Caco-2 (cell line): ENCODE data around the gene NOP14. TPM values are rescaled to one million over a fixed set of nuclear protein-coding genes. Genes with fewer than 3 reads are reported as not detected.
A peak's percentile ranks its signal among the peaks of the same experiment; 100 is the strongest.
"Not testable (repeated sequence)": the region's sequence is repeated elsewhere in the genome, so short reads cannot be mapped to it uniquely, and the experiment has no call there.

Experiments used
- BruUV-seq: library from RNA; stranded (reverse); fragments of 400-500 nt; replicated peaks from 2 replicates; lab custom pipeline; 2021; lab: Mats Ljungman, UMichigan
- CTCF ChIA-PET: fragments of 300-600 bp; sonication (Branson Sonifier 250); formaldehyde crosslinking; loops from one replicate; lab custom pipeline; 2022; ENCODE audit warnings: antibody characterized with exemption; lab: Charles Lee
- POLR2A ChIA-PET: fragments of 300-600 bp; sonication (Branson Sonifier 250); formaldehyde crosslinking; loops from one replicate; lab custom pipeline; 2022; ENCODE audit warnings: antibody characterized with exemption; lab: Charles Lee
- DNase-seq, 2 experiments: peaks; one replicate each; pipeline versions ENCODE4 v3.0.0 to v3.0.0-alpha.2; 2020 to 2022
- H3K27me3 ChIP-seq: replicated peaks from 2 replicates; pipeline ENCODE4 v1.6.0; 2011; ENCODE audit warnings: low read length; ENCODE audit not compliant: control insufficient read depth, insufficient read depth
- H3K36me3 ChIP-seq: 2 replicates; pipeline ENCODE4 v1.5.1; 2011; ENCODE audit warnings: low read length; ENCODE audit not compliant: control insufficient read depth, insufficient read depth
- H3K4me1 ChIP-seq: fragments of 250-450 bp; sonication (Bioruptor Pico); 2 replicates; pipeline ENCODE4 v1.5.1; 2020; ENCODE audit warnings: mild to moderate bottlenecking
- H3K4me3 ChIP-seq: 2 replicates; pipeline ENCODE4 v1.5.1; 2011; ENCODE audit warnings: low read depth, mild to moderate bottlenecking, control low read depth, low read length
- H3K9me3 ChIP-seq: fragments of 250-450 bp; sonication (Bioruptor Pico); 2 replicates; pipeline ENCODE4 v1.5.1; 2020; ENCODE audit warnings: mild to moderate bottlenecking, moderate library complexity
- H3K27ac Mint-ChIP-seq: one replicate; pipeline ENCODE4 v1.8.0; 2022; ENCODE audit warnings: mixed read lengths; ENCODE audit not compliant: unreplicated experiment
- H3K27me3 Mint-ChIP-seq: one replicate; pipeline ENCODE4 v1.8.0; 2022; ENCODE audit warnings: mixed read lengths; ENCODE audit not compliant: insufficient read depth, unreplicated experiment
- H3K36me3 Mint-ChIP-seq: one replicate; pipeline ENCODE4 v1.8.0; 2022; ENCODE audit warnings: mild to moderate bottlenecking, mixed read lengths; ENCODE audit not compliant: insufficient read depth, unreplicated experiment
- H3K4me1 Mint-ChIP-seq: one replicate; pipeline ENCODE4 v1.8.0; 2022; ENCODE audit warnings: low read depth, mixed read lengths; ENCODE audit not compliant: unreplicated experiment
- H3K4me3 Mint-ChIP-seq: one replicate; pipeline ENCODE4 v1.8.0; 2022; ENCODE audit warnings: mild to moderate bottlenecking, moderate library complexity, mixed read lengths; ENCODE audit not compliant: unreplicated experiment
- H3K9me3 Mint-ChIP-seq: one replicate; pipeline ENCODE4 v1.8.0; 2022; ENCODE audit warnings: mixed read lengths; ENCODE audit not compliant: unreplicated experiment
- intact Hi-C: fragments of 100-400 bp; cut with micrococcal nuclease; formaldehyde crosslinking; loops from one replicate; pipeline ENCODE4 v1.10.0; 2022; ENCODE audit not compliant: unreplicated experiment
- total RNA-seq: library from RNA; stranded (reverse); gene quantifications from 2 replicates; pipeline ENCODE4 v1.2.3, GENCODE V29; 2022
- TF ChIP-seq, protein P1 (sequence below), 2 experiments: fragments of 200-600 bp in 1 of 2; IDR thresholded peaks; 1 replicate in 1 of 2; 2 replicates in 1 of 2; pipeline versions ENCODE4 v1.5.1 to v1.8.0; 2011 to 2022; ENCODE audit warnings: antibody characterized with exemption in 1 of 2, control low read depth in 1 of 2, inconsistent platforms in 1 of 2, low read depth in 1 of 2, low read length in 1 of 2, mild to moderate bottlenecking in 1 of 2, moderate library complexity in 1 of 2; ENCODE audit not compliant: insufficient read depth in 1 of 2, severe bottlenecking in 1 of 2, unreplicated experiment in 1 of 2

Gene NOP14
- total RNA-seq, 1 experiment from 2014 or later = 55.2 TPM

- H3K9me3 ChIP-seq = no peaks in the 10 kb centered on the region
- Mint-ChIP-seq H3K27me3 (no peaks in the 10 kb centered on the region), H3K4me1 (peaks cover 6% of the 10 kb centered on the region), H3K9me3 (no peaks in the 10 kb centered on the region), H3K4me3 (no peak overlapping the region), H3K27ac (peak overlapping the region; percentile 45), H3K36me3 (peaks cover 89% of the 10 kb centered on the region)
- CTCF ChIA-PET = interaction anchor here (0.6 to 1.4 kb wide), 5 partner anchors 14 to 267 kb away, joined by 3 to 13 read pairs (median 5); partner anchors contain the start of genes GRK4 and NOP14
- BruUV-seq = no TSS peak
- peaks cover 5% of the 10 kb centered on the region; the same call in 1 of the 2 replicates for H3K4me1 ChIP-seq
- H3K36me3 ChIP-seq = peaks cover 11% of the 10 kb centered on the region
- intact Hi-C loops = loop anchor here (1.0 kb wide), 1 partner anchor 88 kb away; no protein-coding TSS in a partner anchor
- peak in 1 of 2 experiments; percentile 54 for DNase-seq
- no peaks in the 10 kb centered on the region for H3K27me3 ChIP-seq
- TF ChIP-seq, protein P1, sequence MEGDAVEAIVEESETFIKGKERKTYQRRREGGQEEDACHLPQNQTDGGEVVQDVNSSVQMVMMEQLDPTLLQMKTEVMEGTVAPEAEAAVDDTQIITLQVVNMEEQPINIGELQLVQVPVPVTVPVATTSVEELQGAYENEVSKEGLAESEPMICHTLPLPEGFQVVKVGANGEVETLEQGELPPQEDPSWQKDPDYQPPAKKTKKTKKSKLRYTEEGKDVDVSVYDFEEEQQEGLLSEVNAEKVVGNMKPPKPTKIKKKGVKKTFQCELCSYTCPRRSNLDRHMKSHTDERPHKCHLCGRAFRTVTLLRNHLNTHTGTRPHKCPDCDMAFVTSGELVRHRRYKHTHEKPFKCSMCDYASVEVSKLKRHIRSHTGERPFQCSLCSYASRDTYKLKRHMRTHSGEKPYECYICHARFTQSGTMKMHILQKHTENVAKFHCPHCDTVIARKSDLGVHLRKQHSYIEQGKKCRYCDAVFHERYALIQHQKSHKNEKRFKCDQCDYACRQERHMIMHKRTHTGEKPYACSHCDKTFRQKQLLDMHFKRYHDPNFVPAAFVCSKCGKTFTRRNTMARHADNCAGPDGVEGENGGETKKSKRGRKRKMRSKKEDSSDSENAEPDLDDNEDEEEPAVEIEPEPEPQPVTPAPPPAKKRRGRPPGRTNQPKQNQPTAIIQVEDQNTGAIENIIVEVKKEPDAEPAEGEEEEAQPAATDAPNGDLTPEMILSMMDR (IDR thresholded peaks at IDR 0.05; ENCODE audit: insufficient read depth in 1 of 2, low read depth in 1 of 2, low read length in 1 of 2, severe bottlenecking in 1 of 2, unreplicated experiment in 1 of 2) = peak; percentile 49 to 51
- H3K4me3 ChIP-seq = no peak overlapping the region
- POLR2A ChIA-PET = no interaction called here
These were observed 14.1 kb downstream of the NOP14 start for GRCh38 chr4:2948895-2949781.

- H3K27me3 ChIP-seq = no peaks in the 10 kb centered on the region
- TF ChIP-seq, protein P1 (IDR thresholded peaks at IDR 0.05; ENCODE audit: insufficient read depth in 1 of 2, low read depth in 1 of 2, low read length in 1 of 2, severe bottlenecking in 1 of 2, unreplicated experiment in 1 of 2) = no peak
- H3K4me3 Mint-ChIP-seq = no peak overlapping the region
- POLR2A ChIA-PET = interaction anchor here (0.5 kb wide), 1 partner anchor 187 kb away, joined by 3 read pairs; no protein-coding TSS in a partner anchor
- no peak overlapping the region for H3K4me3 ChIP-seq
- intact Hi-C loops = no loop called here
- H3K4me1 Mint-ChIP-seq = peaks cover 6% of the 10 kb centered on the region
- no peaks in the 10 kb centered on the region for H3K27me3 Mint-ChIP-seq
- peaks cover 5% of the 10 kb centered on the region; the same call in 1 of the 2 replicates for H3K4me1 ChIP-seq
- CTCF ChIA-PET = interaction anchor here (1.4 kb wide), 1 partner anchor 13 kb away, joined by 5 read pairs; no protein-coding TSS in a partner anchor
- BruUV-seq = no TSS peak
- no peaks in the 10 kb centered on the region for H3K9me3 ChIP-seq
- DNase-seq = no peak
- no peaks in the 10 kb centered on the region for H3K9me3 Mint-ChIP-seq
- H3K36me3 ChIP-seq = peaks cover 11% of the 10 kb centered on the region
- no peak overlapping the region for H3K27ac Mint-ChIP-seq
- H3K36me3 Mint-ChIP-seq = peaks cover 88% of the 10 kb centered on the region
These were observed 15.3 kb downstream of the NOP14 start for GRCh38 chr4:2947926-2948325.

- Mint-ChIP-seq H3K4me3 (no peak overlapping the region), H3K9me3 (no peaks in the 10 kb centered on the region), H3K36me3 (peaks cover 88% of the 10 kb centered on the region), H3K27ac (no peak overlapping the region), H3K27me3 (no peaks in the 10 kb centered on the region), H3K4me1 (no peaks in the 10 kb centered on the region)
- Histone ChIP-seq H3K27me3 (no peaks in the 10 kb centered on the region), H3K4me1 (no peaks in the 10 kb centered on the region), H3K9me3 (no peaks in the 10 kb centered on the region), H3K36me3 (peaks cover 9% of the 10 kb centered on the region), H3K4me3 (no peak overlapping the region)
- TF ChIP-seq, protein P1 (IDR thresholded peaks at IDR 0.05; ENCODE audit: insufficient read depth in 1 of 2, low read depth in 1 of 2, low read length in 1 of 2, severe bottlenecking in 1 of 2, unreplicated experiment in 1 of 2) = no peak
- intact Hi-C loops = no loop called here
- CTCF ChIA-PET = no interaction called here
- no TSS peak for BruUV-seq
- DNase-seq = no peak
- POLR2A ChIA-PET = no interaction called here
These were observed 16.2 kb downstream of the NOP14 start for GRCh38 chr4:2946812-2947600.

DNA sequence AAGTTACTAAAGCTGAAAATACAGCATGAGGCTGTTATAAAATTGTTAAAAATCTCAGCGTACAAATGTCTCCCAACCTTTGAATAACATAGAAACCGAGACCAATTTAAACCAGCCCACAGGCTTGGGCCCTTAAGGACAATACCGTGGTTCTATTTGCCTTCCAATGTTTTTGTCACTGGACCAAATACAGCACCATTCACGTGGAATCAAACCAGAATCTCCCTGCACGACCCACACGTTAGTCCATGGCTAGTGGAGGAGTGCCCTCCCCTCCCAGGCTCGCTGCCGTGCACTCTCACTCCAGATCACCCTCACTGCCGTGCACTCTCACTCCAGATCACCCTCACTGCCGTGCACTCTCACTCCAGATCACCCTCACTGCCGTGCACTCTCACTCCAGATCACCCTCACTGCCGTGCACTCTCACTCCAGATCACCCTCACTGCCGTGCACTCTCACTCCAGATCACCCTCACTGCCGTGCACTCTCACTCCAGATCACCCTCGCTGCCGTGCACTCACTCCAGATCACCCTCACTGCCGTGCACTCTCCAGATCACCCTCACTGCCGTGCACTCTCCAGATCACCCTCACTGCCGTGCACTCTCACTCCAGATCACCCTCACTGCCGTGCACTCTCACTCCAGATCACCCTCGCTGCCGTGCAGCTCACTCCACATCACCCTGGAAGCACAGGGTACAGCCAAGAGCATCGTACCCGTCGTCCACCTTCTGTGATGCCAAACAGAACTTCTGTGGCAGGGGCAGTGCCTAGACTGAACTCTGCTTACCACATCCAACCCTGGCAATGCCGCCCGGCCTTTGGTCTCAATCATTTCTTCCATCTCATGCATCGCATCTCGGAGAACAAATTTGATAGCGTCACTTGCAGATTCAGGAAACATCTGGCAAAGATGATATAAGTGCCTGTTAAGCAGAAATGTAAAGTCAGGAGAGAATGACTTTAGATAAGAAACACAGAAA, 17.3 kb downstream of the NOP14 start:
- intact Hi-C loops, H3K27me3 Mint-ChIP-seq, H3K4me3 Mint-ChIP-seq, POLR2A ChIA-PET, H3K4me3 ChIP-seq, CTCF ChIA-PET, DNase-seq, H3K27me3 ChIP-seq, H3K36me3 ChIP-seq, H3K4me1 Mint-ChIP-seq, BruUV-seq, H3K27ac Mint-ChIP-seq, H3K4me1 ChIP-seq, H3K9me3 ChIP-seq, H3K9me3 Mint-ChIP-seq: not testable (repeated sequence)
- peaks cover 88% of the 10 kb centered on the region for H3K36me3 Mint-ChIP-seq
